Mesenchymal stem cell (in vitro differentiated cells and primary cell): Measurements from ENCODE around the gene DCBLD2.

Experiments used
- DNase-seq: peaks from one replicate; pipeline ENCODE4 v3.0.0-alpha.2; 2013
- H2AFZ ChIP-seq: one replicate; pipeline ENCODE4 v1.6.1; 2013; ENCODE audit warnings: low read depth, mild to moderate bottlenecking, control low read depth, inconsistent platforms, low read length, moderate library complexity
- H2AK5ac ChIP-seq: 2 replicates; pipeline ENCODE4 v1.6.1; 2013; ENCODE audit warnings: low read length, moderate library complexity, mild to moderate bottlenecking, inconsistent platforms; ENCODE audit not compliant: severe bottlenecking
- H2BK120ac ChIP-seq: one replicate; pipeline ENCODE4 v1.6.1; 2013; ENCODE audit warnings: low read depth, mild to moderate bottlenecking, inconsistent platforms, low read length, moderate library complexity
- H2BK12ac ChIP-seq, 2 experiments: one replicate each; pipeline ENCODE4 v1.6.1; 2013; ENCODE audit warnings: inconsistent platforms in 2 of 2, low read length in 2 of 2, mild to moderate bottlenecking in 2 of 2, moderate library complexity in 2 of 2, control low read depth in 1 of 2
- H2BK15ac ChIP-seq: one replicate; pipeline ENCODE4 v1.6.1; 2013; ENCODE audit warnings: mild to moderate bottlenecking, low read depth, inconsistent platforms; ENCODE audit not compliant: poor library complexity, severe bottlenecking
- H2BK5ac ChIP-seq: 2 replicates; pipeline ENCODE4 v1.6.1; 2013; ENCODE audit warnings: low read depth, mild to moderate bottlenecking, low read length, control low read depth, inconsistent platforms; ENCODE audit not compliant: poor library complexity, severe bottlenecking
- H3K14ac ChIP-seq, 2 experiments: one replicate each; pipeline ENCODE4 v1.6.1; 2013; ENCODE audit warnings: inconsistent platforms in 2 of 2, low read length in 2 of 2, control low read depth in 1 of 2, mild to moderate bottlenecking in 1 of 2, moderate library complexity in 1 of 2
- H3K18ac ChIP-seq, 2 experiments: one replicate each; pipeline ENCODE4 v1.6.1; 2013; ENCODE audit warnings: inconsistent platforms in 2 of 2, low read length in 2 of 2, control low read depth in 1 of 2, low read depth in 1 of 2, mild to moderate bottlenecking in 1 of 2
- H3K23ac ChIP-seq, 2 experiments: one replicate each; pipeline ENCODE4 v1.6.1; 2013; ENCODE audit warnings: inconsistent platforms in 2 of 2, low read length in 2 of 2, mild to moderate bottlenecking in 2 of 2, moderate library complexity in 2 of 2, control low read depth in 1 of 2
- H3K27ac ChIP-seq: 2 replicates; pipeline ENCODE4 v1.5.1; 2013; ENCODE audit warnings: mild to moderate bottlenecking, moderate library complexity, low read length, control low read depth, inconsistent platforms; ENCODE audit not compliant: poor library complexity, severe bottlenecking
- H3K27me3 ChIP-seq, 2 experiments: 2 replicates each; pipeline versions ENCODE4 v1.6.1 to v1.7.0; 2013; ENCODE audit warnings: low read length in 2 of 2, mild to moderate bottlenecking in 2 of 2, moderate library complexity in 2 of 2, control low read depth in 1 of 2, inconsistent platforms in 1 of 2; ENCODE audit not compliant: control insufficient read depth in 1 of 2, insufficient read depth in 1 of 2
- H3K36me3 ChIP-seq, 2 experiments: 2 replicates each; pipeline versions ENCODE4 v1.6.1 to v1.7.0; 2013; ENCODE audit warnings: low read length in 2 of 2, control low read depth in 1 of 2, inconsistent platforms in 1 of 2, low read depth in 1 of 2, mild to moderate bottlenecking in 1 of 2; ENCODE audit not compliant: insufficient read depth in 2 of 2, control insufficient read depth in 1 of 2
- H3K4ac ChIP-seq, 2 experiments: one replicate each; pipeline ENCODE4 v1.6.1; 2013; ENCODE audit warnings: inconsistent platforms in 2 of 2, low read length in 2 of 2, mild to moderate bottlenecking in 2 of 2, moderate library complexity in 2 of 2, control low read depth in 1 of 2, low read depth in 1 of 2
- H3K4me1 ChIP-seq: 2 replicates; pipeline ENCODE4 v1.6.1; 2013; ENCODE audit warnings: low read depth, low read length, control low read depth; ENCODE audit not compliant: control insufficient read depth, insufficient read depth
- H3K4me2 ChIP-seq: 2 replicates; pipeline ENCODE4 v1.6.1; 2013; ENCODE audit warnings: low read length, mild to moderate bottlenecking, inconsistent platforms; ENCODE audit not compliant: poor library complexity, severe bottlenecking
- H3K4me3 ChIP-seq, 2 experiments: 2 replicates each; pipeline versions ENCODE4 v1.5.1 to v1.7.0; 2013; ENCODE audit warnings: low read length in 2 of 2, mild to moderate bottlenecking in 2 of 2, control low read depth in 1 of 2, low read depth in 1 of 2; ENCODE audit not compliant: insufficient read depth in 1 of 2
- H3K79me1 ChIP-seq: replicated peaks from 2 replicates; pipeline ENCODE4 v1.6.1; 2013; ENCODE audit warnings: mild to moderate bottlenecking, control low read depth, low read length, inconsistent platforms; ENCODE audit not compliant: poor library complexity, severe bottlenecking
- H3K9ac ChIP-seq: 2 replicates; pipeline ENCODE4 v1.7.0; 2013; ENCODE audit warnings: mild to moderate bottlenecking, low read length, moderate library complexity
- H3K9me3 ChIP-seq: 2 replicates; pipeline ENCODE4 v1.7.0; 2013; ENCODE audit warnings: mild to moderate bottlenecking, low read length; ENCODE audit not compliant: control insufficient read depth
- H4K8ac ChIP-seq: one replicate; pipeline ENCODE4 v1.6.1; 2013; ENCODE audit warnings: inconsistent platforms, mild to moderate bottlenecking, low read length, moderate library complexity
- H4K91ac ChIP-seq: one replicate; pipeline ENCODE4 v1.6.1; 2013; ENCODE audit warnings: mild to moderate bottlenecking, low read length, inconsistent platforms
- WGBS: methylation state at CpG from one replicate; pipeline ENCODE4 v1.1.7; 2013; ENCODE audit warnings: mixed read lengths; 5-methylcytosine and 5-hydroxymethylcytosine counted together

The DCBLD2 gene

GRCh38 chr3:98779541-98780335 is 121.8 kb downstream of the DCBLD2 start:
- H2AK5ac ChIP-seq: peak overlapping the region; percentile 45
- 23% methylated on average over 2 of the region's 4 CpGs for WGBS
- H2BK5ac ChIP-seq: no peak overlapping the region
- DNase-seq: peak; percentile 82
- peak overlapping the region; percentile 82 for H3K9ac ChIP-seq
- peaks cover 13% of the 10 kb centered on the region for H3K4me1 ChIP-seq
- no peak overlapping the region for H2BK12ac ChIP-seq
- H3K4me3 ChIP-seq: peak overlapping the region in 1 of 2 experiments; percentile 17
- no peaks in the 10 kb centered on the region for H3K27me3 ChIP-seq
- no peak overlapping the region for H4K91ac ChIP-seq
- peak overlapping the region; percentile 38 for H4K8ac ChIP-seq
- no peak overlapping the region for H2BK15ac ChIP-seq
- no peak overlapping the region for H2BK120ac ChIP-seq
- no peak overlapping the region for H3K4me2 ChIP-seq
- peak overlapping the region; percentile 90 for H3K27ac ChIP-seq
- H3K36me3 ChIP-seq: no peaks in the 10 kb centered on the region
- H3K14ac ChIP-seq: no peak overlapping the region
- H3K23ac ChIP-seq: no peak overlapping the region
- H3K4ac ChIP-seq: no peak overlapping the region
- H3K9me3 ChIP-seq: no peaks in the 10 kb centered on the region
- H3K18ac ChIP-seq: no peak overlapping the region
- no peaks in the 10 kb centered on the region for H3K79me1 ChIP-seq
- no peak overlapping the region for H2AFZ ChIP-seq

DNA sequence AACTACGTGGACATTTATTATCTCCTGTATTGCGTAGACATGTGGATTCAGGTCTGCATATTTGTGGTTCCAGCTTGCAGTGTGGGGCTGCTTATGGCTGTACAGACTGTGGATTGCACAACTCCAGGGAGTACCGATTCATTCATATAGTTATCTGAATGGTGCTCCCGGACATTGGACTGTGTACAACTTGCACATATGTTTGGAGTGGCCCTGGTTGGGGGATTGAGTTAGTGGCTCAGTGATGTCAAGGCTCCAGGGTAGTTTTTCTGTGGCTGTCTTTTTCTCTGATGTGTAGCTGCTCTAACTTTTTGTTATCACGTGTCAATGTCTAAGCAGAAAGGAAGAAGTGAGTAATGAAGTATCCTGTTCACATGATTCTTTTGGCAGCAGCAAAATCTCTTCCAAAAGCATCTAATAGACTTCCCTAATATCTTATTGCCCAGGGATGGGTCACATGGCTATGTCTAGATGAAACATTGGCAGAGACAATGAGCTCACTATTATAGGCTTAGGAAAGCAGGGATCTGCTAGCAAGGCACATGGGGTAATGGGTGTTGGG is 122.6 kb downstream of the DCBLD2 start:
- Histone ChIP-seq H4K91ac (no peak overlapping the region), H2AK5ac (no peak overlapping the region), H2BK15ac (no peak overlapping the region), H4K8ac (no peak overlapping the region), H2AFZ (no peak overlapping the region), H3K9ac (peak overlapping the region; percentile 82), H3K23ac (no peak overlapping the region), H2BK120ac (no peak overlapping the region), H3K14ac (no peak overlapping the region), H3K4me2 (peak overlapping the region; percentile 42), H3K4me3 (peak overlapping the region in 1 of 2 experiments; percentile 25), H3K4ac (peak overlapping the region in 1 of 2 experiments; percentile 59), H3K79me1 (no peaks in the 10 kb centered on the region), H2BK12ac (no peak overlapping the region), H3K4me1 (peaks cover 11% of the 10 kb centered on the region), H3K36me3 (no peaks in the 10 kb centered on the region), H2BK5ac (no peak overlapping the region), H3K27ac (peak overlapping the region; percentile 90), H3K27me3 (no peaks in the 10 kb centered on the region), H3K18ac (no peak overlapping the region), H3K9me3 (no peaks in the 10 kb centered on the region)
- DNase-seq: peak; percentile 97
- 11% methylated on average over 4 of the region's 5 CpGs for WGBS

DNA sequence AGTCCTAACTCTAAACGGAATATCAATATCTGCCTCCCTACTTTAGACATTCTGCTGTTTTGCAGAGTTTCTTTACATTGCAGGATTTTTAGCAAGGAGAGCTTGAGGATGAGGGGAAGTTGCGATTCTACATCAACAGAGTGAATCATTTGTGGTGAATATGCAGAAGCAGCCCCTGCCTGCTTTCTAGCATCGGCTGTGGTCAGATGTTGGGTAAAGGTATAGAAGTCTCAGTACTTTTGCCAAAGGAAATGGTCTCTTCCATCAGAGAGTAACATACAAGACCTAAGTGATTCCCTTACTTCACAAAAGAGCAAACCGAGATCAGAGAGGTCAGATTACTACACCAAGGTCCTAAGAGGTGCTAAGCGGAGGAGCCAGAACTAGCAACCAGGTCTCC is 123.1 kb downstream of the DCBLD2 start:
- no peaks in the 10 kb centered on the region for H3K36me3 ChIP-seq
- DNase-seq: no peak
- no peak overlapping the region for H4K8ac ChIP-seq
- H3K27me3 ChIP-seq: no peaks in the 10 kb centered on the region
- no peak overlapping the region for H2AFZ ChIP-seq
- peak overlapping the region; percentile 90 for H3K27ac ChIP-seq
- H3K23ac ChIP-seq: no peak overlapping the region
- peak overlapping the region in 1 of 2 experiments; percentile 42 for H3K18ac ChIP-seq
- H2AK5ac ChIP-seq: no peak overlapping the region
- no peaks in the 10 kb centered on the region for H3K9me3 ChIP-seq
- peak overlapping the region; percentile 75 for H3K9ac ChIP-seq
- H3K4me1 ChIP-seq: peaks cover 10% of the 10 kb centered on the region
- no peak overlapping the region for H2BK5ac ChIP-seq
- no peak overlapping the region for H3K14ac ChIP-seq
- no peak overlapping the region for H2BK120ac ChIP-seq
- 78% methylated on average over 3 of the region's 5 CpGs for WGBS
- H3K4me2 ChIP-seq: no peak overlapping the region
- no peaks in the 10 kb centered on the region for H3K79me1 ChIP-seq
- no peak overlapping the region for H2BK12ac ChIP-seq
- no peak overlapping the region for H4K91ac ChIP-seq
- H2BK15ac ChIP-seq: no peak overlapping the region
- no peak overlapping the region for H3K4ac ChIP-seq
- H3K4me3 ChIP-seq: peak overlapping the region in 1 of 2 experiments; percentile 25

GRCh38 chr3:98777801-98778220 is 123.7 kb downstream of the DCBLD2 start:
- no peak overlapping the region for H2AK5ac ChIP-seq
- no peak overlapping the region for H4K8ac ChIP-seq
- H3K36me3 ChIP-seq: no peaks in the 10 kb centered on the region
- peak; percentile 39 for DNase-seq
- no peak overlapping the region for H2BK15ac ChIP-seq
- H2AFZ ChIP-seq: no peak overlapping the region
- peak overlapping the region; percentile 75 for H3K9ac ChIP-seq
- peaks cover 5% of the 10 kb centered on the region for H3K4me1 ChIP-seq
- no peak overlapping the region for H2BK120ac ChIP-seq
- H3K27me3 ChIP-seq: no peaks in the 10 kb centered on the region
- H3K79me1 ChIP-seq: no peaks in the 10 kb centered on the region
- H3K18ac ChIP-seq: no peak overlapping the region
- no peaks in the 10 kb centered on the region for H3K9me3 ChIP-seq
- H3K4ac ChIP-seq: no peak overlapping the region
- H3K4me3 ChIP-seq: no peak overlapping the region
- H2BK12ac ChIP-seq: no peak overlapping the region
- peak overlapping the region; percentile 12 for H3K27ac ChIP-seq
- H2BK5ac ChIP-seq: no peak overlapping the region
- no peak overlapping the region for H4K91ac ChIP-seq
- H3K4me2 ChIP-seq: no peak overlapping the region
- no peak overlapping the region for H3K14ac ChIP-seq
- H3K23ac ChIP-seq: no peak overlapping the region
